Testis (tissue), 3 donors: Measurements from ENCODE around the gene POU2AF1. TPM values are rescaled to one million over a fixed set of nuclear protein-coding genes. Genes with fewer than 3 reads are reported as not detected.

Experiments used
- DNase-seq: peaks from one replicate; pipeline ENCODE4 v3.0.0-alpha.2; 2019
- H3K27ac ChIP-seq, 2 donors: fragments of 200-600 bp; sonication (generic); one replicate each; pipeline ENCODE4 v1.5.1; 2019
- H3K27me3 ChIP-seq: fragments of 200-600 bp; sonication (generic); one replicate; pipeline ENCODE4 v1.5.1; 2019
- H3K36me3 ChIP-seq: fragments of 200-600 bp; sonication (generic); one replicate; pipeline ENCODE4 v1.5.1; 2017; ENCODE audit warnings: low read depth; ENCODE audit errors: missing control alignments
- H3K4me1 ChIP-seq: fragments of 200-600 bp; sonication (generic); one replicate; pipeline ENCODE4 v1.5.1; 2019
- H3K4me3 ChIP-seq, 2 donors: fragments of 200-600 bp; sonication (generic); one replicate each; pipeline ENCODE4 v1.5.1; 2017 to 2019
- H3K9me3 ChIP-seq: fragments of 200-600 bp; sonication (generic); one replicate; pipeline ENCODE4 v1.5.1; 2017
- POLR2A ChIP-seq: fragments of 450-650 bp; IDR thresholded peaks from one replicate; pipeline ENCODE4 v1.6.1; 2017; ENCODE audit warnings: antibody characterized with exemption, mild to moderate bottlenecking, moderate library complexity
- WGBS, 2 donors: methylation state at CpG; one replicate each; pipeline ENCODE4 v1.1.5; 2018; 5-methylcytosine and 5-hydroxymethylcytosine counted together
- intact Hi-C: fragments of 100-400 bp; cut with DNase I; formaldehyde crosslinking; loops from one replicate; pipeline ENCODE4 v1.15.1; 2023; ENCODE audit warnings: low total_unique reads
- polyA plus RNA-seq: library from polyadenylated mRNA; stranded (reverse); fragments of 350-450 nt; fragmentation: Illumina TruSeq; extraction: RNeasy Lipid Tissue Mini Kit (QIAGEN cat#74804); gene quantifications from one replicate; pipeline ENCODE4 v1.2.3, GENCODE V29; 2014; ENCODE audit warnings: low read depth, low replicate concordance; ENCODE audit not compliant: insufficient read depth
- total RNA-seq, 2 donors: library from RNA; depleted of rRNA; stranded (reverse); fragments of >200 nt; gene quantifications; one replicate each; pipeline ENCODE4 v1.2.3, GENCODE V29; 2016
- TF ChIP-seq, protein P1 (sequence below), 3 experiments: fragments of 450-650 bp in 2 of 3; fragments of 200-600 bp in 1 of 3; sonication (generic) in 1 of 3; IDR thresholded peaks; one replicate each; pipeline ENCODE4 v1.5.1; 2016 to 2019; ENCODE audit warnings: antibody characterized with exemption in 3 of 3, mild to moderate bottlenecking in 2 of 3, moderate library complexity in 1 of 3

POU2AF1 gene
- total and polyA plus RNA-seq, 3 donors from 2014 or later, result 2.7 to 4.6 (median 2.8) TPM

DNA sequence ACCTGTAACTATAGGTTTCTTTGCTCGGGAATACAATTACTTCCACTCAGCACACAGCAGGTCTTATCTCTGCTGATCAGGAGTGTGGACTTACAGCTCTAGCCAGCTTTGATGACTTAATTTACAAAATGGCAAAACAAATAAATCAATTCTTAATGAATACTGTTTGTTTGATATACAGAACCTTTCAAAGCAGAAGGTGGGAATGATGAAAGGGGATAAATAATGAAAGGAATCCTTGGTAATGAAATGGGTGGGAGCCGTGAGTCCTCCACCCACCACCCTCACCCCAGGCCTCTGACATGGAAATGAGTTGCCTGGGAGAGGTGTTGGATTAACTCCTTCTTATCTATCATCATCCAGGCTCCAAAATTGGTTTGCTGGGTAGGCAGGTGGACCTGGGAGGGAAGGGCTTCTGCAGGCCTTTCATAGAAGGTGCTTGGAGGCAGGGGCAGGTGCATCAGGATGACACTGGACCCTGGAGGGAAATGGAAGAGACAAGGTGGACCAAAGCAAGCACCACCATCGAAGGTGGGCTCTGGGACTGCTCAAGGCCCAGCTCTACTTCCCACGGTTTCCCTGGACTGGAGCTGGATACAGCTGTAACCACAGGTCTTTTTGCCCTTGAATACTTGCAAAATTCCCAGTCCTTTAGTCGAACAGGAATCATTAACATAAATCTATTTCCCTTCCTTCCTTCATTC lies 23.0 kb downstream of the POU2AF1 start:
- peaks cover 13% of the 10 kb centered on the region for H3K4me1 ChIP-seq
- no peaks in the 10 kb centered on the region for H3K27me3 ChIP-seq
- H3K36me3 ChIP-seq, result no peaks in the 10 kb centered on the region
- H3K4me3 ChIP-seq, result no peak overlapping the region
- intact Hi-C loops, result no loop called here
- no peak overlapping the region for H3K27ac ChIP-seq
- H3K9me3 ChIP-seq, result no peaks in the 10 kb centered on the region
- no peak for DNase-seq
- 76 to 81% methylated on average over 5 of the region's 5 CpGs for WGBS, 2 donors
- TF ChIP-seq, protein P1, sequence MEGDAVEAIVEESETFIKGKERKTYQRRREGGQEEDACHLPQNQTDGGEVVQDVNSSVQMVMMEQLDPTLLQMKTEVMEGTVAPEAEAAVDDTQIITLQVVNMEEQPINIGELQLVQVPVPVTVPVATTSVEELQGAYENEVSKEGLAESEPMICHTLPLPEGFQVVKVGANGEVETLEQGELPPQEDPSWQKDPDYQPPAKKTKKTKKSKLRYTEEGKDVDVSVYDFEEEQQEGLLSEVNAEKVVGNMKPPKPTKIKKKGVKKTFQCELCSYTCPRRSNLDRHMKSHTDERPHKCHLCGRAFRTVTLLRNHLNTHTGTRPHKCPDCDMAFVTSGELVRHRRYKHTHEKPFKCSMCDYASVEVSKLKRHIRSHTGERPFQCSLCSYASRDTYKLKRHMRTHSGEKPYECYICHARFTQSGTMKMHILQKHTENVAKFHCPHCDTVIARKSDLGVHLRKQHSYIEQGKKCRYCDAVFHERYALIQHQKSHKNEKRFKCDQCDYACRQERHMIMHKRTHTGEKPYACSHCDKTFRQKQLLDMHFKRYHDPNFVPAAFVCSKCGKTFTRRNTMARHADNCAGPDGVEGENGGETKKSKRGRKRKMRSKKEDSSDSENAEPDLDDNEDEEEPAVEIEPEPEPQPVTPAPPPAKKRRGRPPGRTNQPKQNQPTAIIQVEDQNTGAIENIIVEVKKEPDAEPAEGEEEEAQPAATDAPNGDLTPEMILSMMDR (IDR thresholded peaks at IDR 0.05), result no peak
- no peak for TF ChIP-seq POLR2A

DNA sequence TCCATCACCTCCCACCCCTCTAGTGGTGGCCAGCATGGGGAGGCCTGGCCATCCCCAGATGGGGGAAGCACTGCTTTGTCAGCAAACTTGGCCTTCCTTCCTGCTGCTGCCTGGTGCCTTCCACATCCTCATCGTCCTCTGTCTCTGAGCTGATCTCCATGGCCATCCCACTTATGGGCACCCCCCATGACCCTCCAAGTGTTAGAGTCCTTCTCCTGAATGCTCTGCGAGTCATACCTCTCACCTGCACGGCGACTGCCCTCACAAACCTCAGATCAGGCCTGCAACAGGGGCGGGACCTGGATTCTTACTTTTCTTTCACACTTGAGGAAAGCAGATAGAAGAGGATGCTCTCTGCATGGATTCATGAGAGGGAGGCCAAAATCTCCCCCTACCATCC lies 24.0 kb downstream of the POU2AF1 start:
- 93% methylated on average over 5 of the region's 5 CpGs for WGBS, 2 donors
- peaks cover 20% of the 10 kb centered on the region for H3K4me1 ChIP-seq
- no peak for DNase-seq
- H3K36me3 ChIP-seq, result no peaks in the 10 kb centered on the region
- H3K4me3 ChIP-seq, result no peak overlapping the region
- intact Hi-C loops, result no loop called here
- H3K27me3 ChIP-seq, result no peaks in the 10 kb centered on the region
- no peaks in the 10 kb centered on the region for H3K9me3 ChIP-seq
- peak overlapping the region; percentile 59 to 83 for H3K27ac ChIP-seq
- TF ChIP-seq, protein P1 (IDR thresholded peaks at IDR 0.05), result no peak
- no peak for TF ChIP-seq POLR2A

DNA sequence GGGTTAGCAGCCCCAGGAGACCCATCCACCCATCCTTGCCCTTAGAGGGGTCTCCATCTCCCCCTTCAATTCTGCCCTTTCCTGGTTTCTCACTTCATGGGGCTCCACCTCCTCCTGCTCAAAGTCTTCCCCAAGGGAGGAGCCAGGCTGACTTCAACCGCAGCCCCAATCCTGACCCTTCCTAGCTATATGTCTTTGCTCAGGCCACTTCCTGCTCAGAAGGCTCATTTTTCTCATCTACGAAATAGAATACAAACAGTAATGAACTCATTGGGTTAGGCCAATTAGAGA lies 24.5 kb downstream of the POU2AF1 start:
- no peaks in the 10 kb centered on the region for H3K27me3 ChIP-seq
- H3K36me3 ChIP-seq, result no peaks in the 10 kb centered on the region
- intact Hi-C loops, result no loop called here
- no peak overlapping the region for H3K4me3 ChIP-seq
- TF ChIP-seq, protein P1 (IDR thresholded peaks at IDR 0.05), result no peak
- TF ChIP-seq POLR2A, result no peak
- no peaks in the 10 kb centered on the region for H3K9me3 ChIP-seq
- peaks cover 20% of the 10 kb centered on the region for H3K4me1 ChIP-seq
- 82 to 97% methylated on average over 2 of the region's 2 CpGs for WGBS, 2 donors
- DNase-seq, result no peak
- peak overlapping the region; percentile 59 to 83 for H3K27ac ChIP-seq

DNA sequence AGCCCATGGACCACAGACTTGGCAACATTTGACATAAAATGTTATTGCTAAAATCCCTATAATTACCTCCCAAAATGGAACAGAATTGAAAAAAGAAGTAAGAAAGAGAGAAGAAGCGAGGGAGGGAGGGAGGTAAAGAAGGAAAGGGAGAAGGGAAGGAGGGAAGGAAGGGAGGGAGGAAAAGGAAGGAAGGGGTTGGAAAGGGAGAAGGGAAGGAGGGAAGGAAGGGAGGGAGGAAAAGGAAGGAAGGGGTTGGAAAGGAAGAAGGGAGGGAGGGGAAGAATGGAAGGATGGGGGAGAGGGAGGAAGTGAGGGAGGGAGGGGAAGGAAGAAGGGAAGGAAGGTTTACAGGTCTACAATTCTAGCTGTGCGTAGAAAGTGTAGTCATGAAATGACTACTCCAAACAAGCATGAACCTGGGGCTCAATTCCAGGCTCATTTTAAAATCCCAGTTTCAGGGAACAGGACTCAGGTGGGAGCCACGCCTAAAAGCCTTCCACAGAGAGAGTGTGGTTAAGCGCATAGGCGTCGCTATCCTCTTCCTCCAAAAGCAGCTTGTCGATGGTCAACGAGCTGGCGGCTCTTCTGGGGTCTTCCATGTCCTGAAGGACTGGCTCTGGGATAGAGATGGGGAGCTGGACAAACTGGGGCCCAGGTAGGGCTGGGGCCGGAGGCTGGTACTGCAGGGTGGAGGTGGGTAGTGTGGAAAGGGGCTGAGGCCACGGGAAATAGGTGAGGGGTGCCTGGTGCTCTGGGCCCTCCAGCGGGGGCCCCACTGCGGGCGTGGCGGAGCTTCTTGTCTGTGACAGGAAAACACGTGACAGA lies 25.1 kb downstream of the POU2AF1 start:
- DNase-seq, result no peak
- WGBS, 2 donors, result 92 to 94% methylated on average over 16 of the region's 16 CpGs
- no peak for TF ChIP-seq POLR2A
- TF ChIP-seq, protein P1 (IDR thresholded peaks at IDR 0.05), result no peak
- H3K27ac ChIP-seq, result peak overlapping the region; percentile 59 to 83
- H3K36me3 ChIP-seq, result no peaks in the 10 kb centered on the region
- no peak overlapping the region for H3K4me3 ChIP-seq
- H3K27me3 ChIP-seq, result no peaks in the 10 kb centered on the region
- H3K9me3 ChIP-seq, result no peaks in the 10 kb centered on the region
- intact Hi-C loops, result no loop called here
- peaks cover 20% of the 10 kb centered on the region for H3K4me1 ChIP-seq
